HepG2 (cell line): ENCODE results near the gene NEU4. TPM values are rescaled to one million over a fixed set of nuclear protein-coding genes. Genes with fewer than 3 reads are reported as not detected.

Experiments used
- EP300 ChIP-seq, 3 experiments: sonication (generic) in 1 of 3; formaldehyde crosslinking in 1 of 3; IDR thresholded peaks; 2 replicates each; pipeline versions ENCODE4 v1.5.1 to v1.6.1; 2011 to 2020; ENCODE audit warnings: low read depth in 2 of 3, low read length in 2 of 3, borderline replicate concordance in 1 of 3, improper control_type of control experiment in 1 of 3, mild to moderate bottlenecking in 1 of 3, missing genetic modification reagents in 1 of 3, moderate library complexity in 1 of 3
- FOXA3 ChIP-seq: IDR thresholded peaks from 2 replicates; pipeline ENCODE4 v1.6.1; 2016; ENCODE audit warnings: missing genetic modification reagents, missing compliant biosample characterization
- IRF2 ChIP-seq: IDR thresholded peaks from 2 replicates; pipeline ENCODE4 v1.6.1; 2018; ENCODE audit warnings: missing genetic modification reagents, missing compliant biosample characterization
- KDM6A ChIP-seq: IDR thresholded peaks from 2 replicates; pipeline ENCODE4 v1.6.1; 2016; ENCODE audit warnings: low read depth
- MTA1 ChIP-seq: sonication (generic); formaldehyde crosslinking; IDR thresholded peaks from 2 replicates; pipeline ENCODE4 v1.4.0; 2020; ENCODE audit warnings: missing genetic modification reagents, mild to moderate bottlenecking, borderline replicate concordance
- SMAD9 ChIP-seq: sonication (generic); formaldehyde crosslinking; IDR thresholded peaks from 2 replicates; pipeline ENCODE4 v1.5.1; 2020; ENCODE audit warnings: mild to moderate bottlenecking, missing genetic modification reagents
- SOX6 ChIP-seq, 2 experiments: fragments of 450-650 bp in 1 of 2; sonication (generic) in 1 of 2; formaldehyde crosslinking in 1 of 2; IDR thresholded peaks; 2 replicates each; pipeline versions ENCODE4 v1.4.0 to v1.6.1; 2017 to 2020; ENCODE audit warnings: antibody characterized with exemption in 1 of 2, mild to moderate bottlenecking in 1 of 2, missing genetic modification reagents in 1 of 2
- SP4 ChIP-seq: sonication (generic); formaldehyde crosslinking; IDR thresholded peaks from 2 replicates; pipeline ENCODE4 v1.8.1; 2023; ENCODE audit warnings: mild to moderate bottlenecking, missing genetic modification reagents
- ZNF543 ChIP-seq: sonication (generic); formaldehyde crosslinking; IDR thresholded peaks from 2 replicates; pipeline ENCODE4 v1.4.0; 2020; ENCODE audit warnings: mild to moderate bottlenecking, missing genetic modification reagents
- ZNF644 ChIP-seq: IDR thresholded peaks from 2 replicates; pipeline ENCODE4 v1.6.1; 2016; ENCODE audit warnings: low read depth
- ZNF746 ChIP-seq: sonication (generic); formaldehyde crosslinking; IDR thresholded peaks from 2 replicates; pipeline ENCODE4 v1.8.0; 2022; ENCODE audit warnings: mild to moderate bottlenecking, missing genetic modification reagents
- ZSCAN21 ChIP-seq: sonication (generic); formaldehyde crosslinking; IDR thresholded peaks from 2 replicates; pipeline ENCODE4 v1.8.0; 2022; ENCODE audit warnings: mild to moderate bottlenecking, missing genetic modification reagents, moderate library complexity, borderline replicate concordance
- polyA plus RNA-seq, 8 experiments: library from polyadenylated mRNA; depleted of rRNA in 3 of 8; stranded (reverse) in 7 of 8; unstranded in 1 of 8; fragments of >200 nt; fragmentation: Illumina TruSeq in 4 of 8; extraction: Trizol in 4 of 8; gene quantifications; 2 replicates each; pipeline versions ENCODE4 v1.2.1 to v1.2.3, GENCODE V29; 2011 to 2016; ENCODE audit warnings: low read depth in 4 of 8, missing spikeins in 1 of 8, mixed read lengths in 1 of 8; ENCODE audit not compliant: insufficient read depth in 1 of 8
- total RNA-seq, 5 experiments: library from RNA; depleted of rRNA; stranded (reverse); fragments of >200 nt; fragmentation: Illumina TruSeq; extraction: Trizol; gene quantifications; 2 replicates each; pipeline ENCODE4 v1.2.3, GENCODE V29; 2016; ENCODE audit warnings: low read depth in 1 of 5
- TF ChIP-seq, protein P1 (sequence below): sonication (generic); formaldehyde crosslinking; conservative IDR thresholded peaks from 2 replicates; pipeline ENCODE4 v1.4.0; 2020; ENCODE audit warnings: mild to moderate bottlenecking, missing genetic modification reagents, moderate library complexity
- TF ChIP-seq, protein P2 (sequence below): sonication (generic); formaldehyde crosslinking; IDR thresholded peaks from 2 replicates; pipeline ENCODE4 v1.9.0; 2021; ENCODE audit warnings: mild to moderate bottlenecking, missing genetic modification reagents
- TF ChIP-seq, protein P3 (sequence below): sonication (generic); formaldehyde crosslinking; IDR thresholded peaks from 2 replicates; pipeline ENCODE4 v1.4.0; 2020; ENCODE audit warnings: mild to moderate bottlenecking, missing genetic modification reagents

Gene NEU4
- total and polyA plus RNA-seq, 2 of the 13 experiments (the other 11 are each of a cell fraction or from before 2014, with no cell fraction given): 53.5 to 107 TPM

DNA sequence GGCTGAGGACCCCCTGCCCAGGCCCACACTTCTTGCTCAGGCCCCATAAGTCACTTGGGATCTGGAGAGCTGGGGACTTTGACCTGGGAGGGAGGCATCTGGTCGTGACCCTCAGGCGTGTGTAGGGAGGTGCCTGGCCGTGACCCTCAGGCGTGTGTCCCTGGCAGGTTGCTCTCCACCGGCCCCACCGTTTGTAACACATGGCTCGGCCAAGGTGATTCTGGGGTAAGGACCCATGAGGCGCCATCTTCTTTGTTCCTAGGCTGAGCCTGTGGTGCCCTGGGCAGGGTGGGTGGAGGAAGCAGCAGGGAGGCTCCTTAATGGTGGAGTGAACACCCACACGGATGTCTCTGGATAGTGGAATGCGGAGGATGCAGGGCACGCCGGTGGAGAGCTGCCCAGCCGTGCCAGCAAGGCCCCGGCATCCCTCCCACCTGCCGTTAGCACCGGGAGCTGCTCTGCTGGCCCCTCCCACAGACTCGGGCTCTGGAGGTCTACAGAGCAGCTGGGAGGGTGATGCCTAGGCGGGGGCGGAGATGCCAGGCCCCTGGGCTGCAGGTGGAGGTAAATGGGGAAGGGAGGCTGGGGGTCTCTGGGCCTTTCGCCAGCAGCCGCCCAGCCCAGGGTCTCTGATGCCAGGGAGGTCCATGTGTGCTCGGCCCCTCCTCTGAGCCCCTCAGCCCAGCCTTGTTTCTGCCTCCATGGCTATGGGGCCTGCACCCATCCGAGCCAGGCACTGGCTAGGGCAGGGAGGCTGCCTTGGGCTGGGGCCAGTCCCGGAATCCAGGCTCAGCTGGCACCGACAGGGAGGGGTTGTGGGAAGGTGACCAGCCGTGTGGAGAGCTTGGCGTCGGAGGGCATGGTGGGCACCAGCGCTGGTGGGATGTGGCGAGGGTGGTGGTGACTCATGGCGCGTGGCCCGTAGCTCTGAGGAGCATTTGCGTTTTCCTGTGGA is 33.5 kb upstream of the NEU4 start (continued):
- TF ChIP-seq ZNF543 (CRISPR knock-in tag): peak; percentile 14; the same call in 1 of the 2 replicates
- peak; percentile 77; the same call in 1 of the 2 replicates for TF ChIP-seq MTA1
- TF ChIP-seq EP300 (IDR thresholded peaks at IDR 0.05; ENCODE audit: low read depth in 2 of 2, low read length in 2 of 2): 0 out of 4 replicates have a peak, but pooled peaks of 1 of the 2 experiments have one; percentile 7
- no peak for TF ChIP-seq EP300 (CRISPR knock-in tag; IDR thresholded peaks at IDR 0.05; ENCODE audit: borderline replicate concordance)
- TF ChIP-seq IRF2: 0 out of 2 replicates have a peak, but pooled peaks have one; percentile 19
- peak; percentile 26; the same call in 1 of the 2 replicates for TF ChIP-seq FOXA3 (CRISPR knock-in tag)
- TF ChIP-seq, protein P1, sequence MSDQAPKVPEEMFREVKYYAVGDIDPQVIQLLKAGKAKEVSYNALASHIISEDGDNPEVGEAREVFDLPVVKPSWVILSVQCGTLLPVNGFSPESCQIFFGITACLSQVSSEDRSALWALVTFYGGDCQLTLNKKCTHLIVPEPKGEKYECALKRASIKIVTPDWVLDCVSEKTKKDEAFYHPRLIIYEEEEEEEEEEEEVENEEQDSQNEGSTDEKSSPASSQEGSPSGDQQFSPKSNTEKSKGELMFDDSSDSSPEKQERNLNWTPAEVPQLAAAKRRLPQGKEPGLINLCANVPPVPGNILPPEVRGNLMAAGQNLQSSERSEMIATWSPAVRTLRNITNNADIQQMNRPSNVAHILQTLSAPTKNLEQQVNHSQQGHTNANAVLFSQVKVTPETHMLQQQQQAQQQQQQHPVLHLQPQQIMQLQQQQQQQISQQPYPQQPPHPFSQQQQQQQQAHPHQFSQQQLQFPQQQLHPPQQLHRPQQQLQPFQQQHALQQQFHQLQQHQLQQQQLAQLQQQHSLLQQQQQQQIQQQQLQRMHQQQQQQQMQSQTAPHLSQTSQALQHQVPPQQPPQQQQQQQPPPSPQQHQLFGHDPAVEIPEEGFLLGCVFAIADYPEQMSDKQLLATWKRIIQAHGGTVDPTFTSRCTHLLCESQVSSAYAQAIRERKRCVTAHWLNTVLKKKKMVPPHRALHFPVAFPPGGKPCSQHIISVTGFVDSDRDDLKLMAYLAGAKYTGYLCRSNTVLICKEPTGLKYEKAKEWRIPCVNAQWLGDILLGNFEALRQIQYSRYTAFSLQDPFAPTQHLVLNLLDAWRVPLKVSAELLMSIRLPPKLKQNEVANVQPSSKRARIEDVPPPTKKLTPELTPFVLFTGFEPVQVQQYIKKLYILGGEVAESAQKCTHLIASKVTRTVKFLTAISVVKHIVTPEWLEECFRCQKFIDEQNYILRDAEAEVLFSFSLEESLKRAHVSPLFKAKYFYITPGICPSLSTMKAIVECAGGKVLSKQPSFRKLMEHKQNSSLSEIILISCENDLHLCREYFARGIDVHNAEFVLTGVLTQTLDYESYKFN: peak; percentile 57; the same call in 1 of the 2 replicates
- TF ChIP-seq ZSCAN21 (CRISPR knock-in tag): no peak; the same call in 1 of the 2 replicates
- no peak; the same call in 1 of the 2 replicates for TF ChIP-seq SMAD9 (CRISPR knock-in tag)
- TF ChIP-seq, protein P2, sequence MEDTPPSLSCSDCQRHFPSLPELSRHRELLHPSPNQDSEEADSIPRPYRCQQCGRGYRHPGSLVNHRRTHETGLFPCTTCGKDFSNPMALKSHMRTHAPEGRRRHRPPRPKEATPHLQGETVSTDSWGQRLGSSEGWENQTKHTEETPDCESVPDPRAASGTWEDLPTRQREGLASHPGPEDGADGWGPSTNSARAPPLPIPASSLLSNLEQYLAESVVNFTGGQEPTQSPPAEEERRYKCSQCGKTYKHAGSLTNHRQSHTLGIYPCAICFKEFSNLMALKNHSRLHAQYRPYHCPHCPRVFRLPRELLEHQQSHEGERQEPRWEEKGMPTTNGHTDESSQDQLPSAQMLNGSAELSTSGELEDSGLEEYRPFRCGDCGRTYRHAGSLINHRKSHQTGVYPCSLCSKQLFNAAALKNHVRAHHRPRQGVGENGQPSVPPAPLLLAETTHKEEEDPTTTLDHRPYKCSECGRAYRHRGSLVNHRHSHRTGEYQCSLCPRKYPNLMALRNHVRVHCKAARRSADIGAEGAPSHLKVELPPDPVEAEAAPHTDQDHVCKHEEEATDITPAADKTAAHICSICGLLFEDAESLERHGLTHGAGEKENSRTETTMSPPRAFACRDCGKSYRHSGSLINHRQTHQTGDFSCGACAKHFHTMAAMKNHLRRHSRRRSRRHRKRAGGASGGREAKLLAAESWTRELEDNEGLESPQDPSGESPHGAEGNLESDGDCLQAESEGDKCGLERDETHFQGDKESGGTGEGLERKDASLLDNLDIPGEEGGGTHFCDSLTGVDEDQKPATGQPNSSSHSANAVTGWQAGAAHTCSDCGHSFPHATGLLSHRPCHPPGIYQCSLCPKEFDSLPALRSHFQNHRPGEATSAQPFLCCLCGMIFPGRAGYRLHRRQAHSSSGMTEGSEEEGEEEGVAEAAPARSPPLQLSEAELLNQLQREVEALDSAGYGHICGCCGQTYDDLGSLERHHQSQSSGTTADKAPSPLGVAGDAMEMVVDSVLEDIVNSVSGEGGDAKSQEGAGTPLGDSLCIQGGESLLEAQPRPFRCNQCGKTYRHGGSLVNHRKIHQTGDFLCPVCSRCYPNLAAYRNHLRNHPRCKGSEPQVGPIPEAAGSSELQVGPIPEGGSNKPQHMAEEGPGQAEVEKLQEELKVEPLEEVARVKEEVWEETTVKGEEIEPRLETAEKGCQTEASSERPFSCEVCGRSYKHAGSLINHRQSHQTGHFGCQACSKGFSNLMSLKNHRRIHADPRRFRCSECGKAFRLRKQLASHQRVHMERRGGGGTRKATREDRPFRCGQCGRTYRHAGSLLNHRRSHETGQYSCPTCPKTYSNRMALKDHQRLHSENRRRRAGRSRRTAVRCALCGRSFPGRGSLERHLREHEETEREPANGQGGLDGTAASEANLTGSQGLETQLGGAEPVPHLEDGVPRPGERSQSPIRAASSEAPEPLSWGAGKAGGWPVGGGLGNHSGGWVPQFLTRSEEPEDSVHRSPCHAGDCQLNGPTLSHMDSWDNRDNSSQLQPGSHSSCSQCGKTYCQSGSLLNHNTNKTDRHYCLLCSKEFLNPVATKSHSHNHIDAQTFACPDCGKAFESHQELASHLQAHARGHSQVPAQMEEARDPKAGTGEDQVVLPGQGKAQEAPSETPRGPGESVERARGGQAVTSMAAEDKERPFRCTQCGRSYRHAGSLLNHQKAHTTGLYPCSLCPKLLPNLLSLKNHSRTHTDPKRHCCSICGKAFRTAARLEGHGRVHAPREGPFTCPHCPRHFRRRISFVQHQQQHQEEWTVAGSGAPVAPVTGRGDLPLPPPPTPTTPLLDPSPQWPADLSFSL (CRISPR knock-in tag): peak; percentile 63; the same call in 1 of the 2 replicates
- TF ChIP-seq SOX6 (IDR thresholded peaks at IDR 0.05): no peak
- peak; percentile 47; the same call in 1 of the 2 replicates for TF ChIP-seq SOX6 (CRISPR knock-in tag; IDR thresholded peaks at IDR 0.05)
- TF ChIP-seq ZNF746 (CRISPR knock-in tag): peak; percentile 84; the same call in 1 of the 2 replicates
- peak; percentile 68 for TF ChIP-seq SP4 (CRISPR knock-in tag)
- no peak for TF ChIP-seq KDM6A
- TF ChIP-seq, protein P3, sequence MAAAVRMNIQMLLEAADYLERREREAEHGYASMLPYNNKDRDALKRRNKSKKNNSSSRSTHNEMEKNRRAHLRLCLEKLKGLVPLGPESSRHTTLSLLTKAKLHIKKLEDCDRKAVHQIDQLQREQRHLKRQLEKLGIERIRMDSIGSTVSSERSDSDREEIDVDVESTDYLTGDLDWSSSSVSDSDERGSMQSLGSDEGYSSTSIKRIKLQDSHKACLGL (CRISPR knock-in tag): peak; percentile 29; the same call in 1 of the 2 replicates
- TF ChIP-seq ZNF644 (CRISPR knock-in tag): peak; percentile 83
